HFF-Myc (cell line): Measurements from ENCODE around the gene TRPC4AP.
"Not testable (repeated sequence)": the region's sequence is repeated elsewhere in the genome, so short reads cannot be mapped to it uniquely, and the experiment has no call there.

Source experiments
- DNase-seq: peaks from one replicate; pipeline ENCODE4 v3.0.0-alpha.2; 2011; ENCODE audit warnings: low read depth; ENCODE audit errors: extremely low read depth
- H3K4me3 ChIP-seq: replicated peaks from 2 replicates; pipeline ENCODE4 v1.5.1; 2011; ENCODE audit warnings: low read depth, mild to moderate bottlenecking, control low read depth, low read length
- TF ChIP-seq, protein P1 (sequence below): IDR thresholded peaks from 2 replicates; pipeline ENCODE4 v1.5.1; 2012; ENCODE audit warnings: mild to moderate bottlenecking, low read depth, low read length, control low read depth; ENCODE audit errors: missing control alignments

TRPC4AP gene

DNA sequence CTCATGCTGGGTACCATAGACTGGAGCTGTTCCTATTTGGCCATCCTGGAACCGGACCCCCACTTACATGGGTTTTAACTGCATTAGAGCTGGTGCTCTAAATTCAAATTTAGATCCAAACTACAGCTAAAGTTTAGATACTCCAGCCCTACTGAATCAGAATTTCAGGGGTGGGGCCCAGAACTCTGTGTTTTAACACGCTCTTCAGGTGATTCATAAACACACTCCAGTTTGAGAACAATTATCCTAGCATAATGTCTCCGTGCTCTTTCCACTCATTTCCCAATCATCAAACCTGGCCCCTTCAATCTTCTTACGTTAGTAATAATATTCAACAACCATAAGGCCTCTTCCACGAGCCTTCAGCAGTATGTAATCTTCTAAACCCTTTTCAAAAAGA is 15.3 kb downstream of the TRPC4AP start:
- DNase-seq = no peak
- TF ChIP-seq, protein P1, sequence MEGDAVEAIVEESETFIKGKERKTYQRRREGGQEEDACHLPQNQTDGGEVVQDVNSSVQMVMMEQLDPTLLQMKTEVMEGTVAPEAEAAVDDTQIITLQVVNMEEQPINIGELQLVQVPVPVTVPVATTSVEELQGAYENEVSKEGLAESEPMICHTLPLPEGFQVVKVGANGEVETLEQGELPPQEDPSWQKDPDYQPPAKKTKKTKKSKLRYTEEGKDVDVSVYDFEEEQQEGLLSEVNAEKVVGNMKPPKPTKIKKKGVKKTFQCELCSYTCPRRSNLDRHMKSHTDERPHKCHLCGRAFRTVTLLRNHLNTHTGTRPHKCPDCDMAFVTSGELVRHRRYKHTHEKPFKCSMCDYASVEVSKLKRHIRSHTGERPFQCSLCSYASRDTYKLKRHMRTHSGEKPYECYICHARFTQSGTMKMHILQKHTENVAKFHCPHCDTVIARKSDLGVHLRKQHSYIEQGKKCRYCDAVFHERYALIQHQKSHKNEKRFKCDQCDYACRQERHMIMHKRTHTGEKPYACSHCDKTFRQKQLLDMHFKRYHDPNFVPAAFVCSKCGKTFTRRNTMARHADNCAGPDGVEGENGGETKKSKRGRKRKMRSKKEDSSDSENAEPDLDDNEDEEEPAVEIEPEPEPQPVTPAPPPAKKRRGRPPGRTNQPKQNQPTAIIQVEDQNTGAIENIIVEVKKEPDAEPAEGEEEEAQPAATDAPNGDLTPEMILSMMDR = no peak
- H3K4me3 ChIP-seq = no peak overlapping the region

DNA sequence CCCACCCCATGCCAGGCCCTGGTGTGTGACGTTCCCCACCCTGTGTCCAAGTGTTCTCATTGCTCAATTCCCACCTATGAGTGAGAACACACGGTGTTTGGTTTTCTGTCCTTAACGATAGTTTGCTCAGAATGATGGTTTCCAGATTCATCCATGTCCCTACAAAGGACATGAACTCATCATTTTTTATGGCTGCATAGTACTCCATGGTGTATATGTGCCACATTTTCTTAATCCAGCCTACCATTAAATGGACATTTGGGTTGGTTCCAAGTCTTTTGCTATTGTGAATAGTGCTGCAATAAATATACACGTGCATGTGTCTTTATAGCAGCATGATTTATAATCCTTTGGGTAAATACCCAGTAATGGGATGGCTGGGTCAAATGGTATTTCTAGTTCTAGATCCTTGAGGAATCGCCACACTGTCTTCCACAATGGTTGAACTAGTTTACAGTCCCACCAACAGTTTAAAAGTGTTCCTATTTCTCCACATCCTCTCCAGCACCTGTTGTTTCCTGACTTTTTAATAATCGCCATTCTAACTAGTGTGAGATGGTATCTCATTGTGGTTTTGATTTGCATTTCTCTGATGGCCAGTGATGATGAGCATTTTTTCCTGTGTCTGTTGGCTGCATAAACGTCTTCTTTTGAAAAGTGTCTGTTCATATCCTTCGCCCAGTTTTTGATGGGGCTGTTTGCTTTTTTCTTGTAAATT is 21.0 kb downstream of the TRPC4AP start:
- not testable (repeated sequence) for H3K4me3 ChIP-seq, DNase-seq

DNA sequence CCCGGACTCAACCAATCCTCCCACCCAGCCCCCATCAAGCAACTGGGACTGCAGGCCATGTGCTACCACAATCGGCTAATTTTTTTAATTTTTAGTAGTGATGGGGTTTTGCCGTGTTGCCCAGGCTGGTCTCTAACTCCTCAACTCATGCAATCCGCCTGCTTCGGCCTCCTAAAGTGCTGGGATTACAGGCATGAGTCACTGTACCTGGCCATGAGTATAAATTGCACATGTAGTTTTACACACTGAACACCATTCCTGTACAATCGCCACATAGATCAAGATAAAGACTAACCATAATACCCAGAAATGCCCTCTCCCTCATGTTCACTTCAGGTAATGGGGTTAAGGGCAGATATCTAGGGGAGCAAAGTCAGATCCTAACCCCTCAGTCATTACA is 26.4 kb downstream of the TRPC4AP start:
- TF ChIP-seq, protein P1 = no peak
- no peak overlapping the region for H3K4me3 ChIP-seq
- DNase-seq = no peak

DNA sequence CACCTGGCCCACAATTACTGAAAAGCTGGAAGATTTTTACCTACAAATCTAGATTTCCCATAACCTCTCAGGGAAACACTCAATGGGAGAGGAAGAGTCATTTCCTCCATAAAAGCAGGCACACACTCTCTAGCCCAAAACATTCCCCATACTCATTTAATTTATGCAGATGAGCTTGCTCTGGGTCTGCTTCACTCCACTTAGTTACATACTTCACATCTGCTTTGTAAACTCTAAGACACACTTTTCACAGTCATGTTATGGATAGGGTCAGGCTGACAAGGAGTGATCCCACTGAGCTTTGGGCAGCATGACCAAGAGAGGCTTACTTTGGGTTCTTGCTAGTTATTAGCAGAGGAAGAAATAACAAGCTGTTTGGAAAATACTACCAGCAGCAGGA is 27.4 kb downstream of the TRPC4AP start:
- no peak for DNase-seq
- H3K4me3 ChIP-seq = no peak overlapping the region
- TF ChIP-seq, protein P1 = no peak

DNA sequence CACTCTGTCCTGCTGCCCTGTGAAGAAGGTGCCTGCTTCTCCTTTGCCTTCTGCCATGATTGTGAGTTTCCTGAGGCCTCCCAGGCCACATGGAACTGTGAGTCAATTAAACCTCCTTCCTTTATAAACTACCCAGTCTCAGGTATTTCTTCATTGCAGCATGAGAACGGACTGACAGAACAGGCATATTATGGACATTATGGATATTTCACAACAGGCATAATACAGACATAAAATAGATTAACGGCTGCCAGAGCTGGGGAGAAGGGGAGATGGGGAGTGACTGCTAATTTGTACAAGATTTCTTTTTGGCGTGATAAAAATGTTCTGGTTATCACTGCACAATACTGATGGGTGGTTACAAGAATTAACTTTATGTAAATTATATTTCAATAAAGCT is 29.4 kb downstream of the TRPC4AP start:
- DNase-seq = no peak

DNA sequence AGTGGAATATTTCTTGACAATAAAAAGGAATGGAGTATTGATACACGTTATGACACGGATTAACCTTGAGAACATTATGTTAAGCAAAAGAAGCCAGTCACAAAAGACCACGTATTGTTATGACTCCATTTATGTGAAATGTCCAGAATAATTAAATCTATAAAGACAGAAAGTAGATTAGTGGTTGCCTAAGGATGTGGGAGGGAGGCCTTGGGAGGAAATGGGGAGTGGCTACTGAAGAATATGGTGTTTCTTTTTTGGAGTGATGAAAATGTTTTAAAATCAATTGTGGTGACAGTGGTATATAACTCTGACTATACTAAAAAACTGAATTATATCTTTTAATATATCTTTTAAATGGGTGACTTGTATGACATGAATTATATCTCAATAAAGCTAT is 30.1 kb downstream of the TRPC4AP start:
- TF ChIP-seq, protein P1 = no peak
- DNase-seq = no peak
- no peak overlapping the region for H3K4me3 ChIP-seq

More for the DNA sequence above, 29.4 kb downstream of the TRPC4AP start:
- TF ChIP-seq, protein P1 = no peak
- no peak overlapping the region for H3K4me3 ChIP-seq

DNA sequence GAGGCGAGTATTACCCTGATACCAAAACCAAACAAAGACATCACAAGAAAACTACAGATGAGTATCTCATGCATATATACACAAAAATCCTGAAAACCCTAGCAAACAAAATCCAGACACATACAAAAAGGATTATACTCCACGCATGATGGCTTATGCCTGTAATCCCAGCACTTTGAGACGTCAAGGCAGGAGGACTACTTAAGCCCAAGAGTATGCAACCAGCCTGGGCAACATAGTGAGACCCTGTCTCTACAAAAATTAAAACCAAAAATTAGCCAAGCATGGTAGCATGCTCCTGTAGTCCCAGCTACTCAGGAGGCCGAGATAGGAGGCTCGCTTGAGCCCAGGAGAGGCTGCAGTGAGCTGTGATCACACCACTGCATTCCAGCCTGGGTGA is 32.4 kb downstream of the TRPC4AP start:
- TF ChIP-seq, protein P1 = no peak
- no peak overlapping the region for H3K4me3 ChIP-seq
- no peak for DNase-seq
